Liver (tissue), 9 donors: Measurements from ENCODE around the gene TP53I11. TPM values are rescaled to one million over a fixed set of nuclear protein-coding genes. Genes with fewer than 3 reads are reported as not detected.

Experiments
- DNase-seq: peaks from one replicate; pipeline ENCODE4 v3.0.0-alpha.2; 2017; ENCODE audit warnings: low spot score
- H3K27ac ChIP-seq, 2 donors: one replicate each; pipeline ENCODE4 v1.7.0; 2013; ENCODE audit warnings: inconsistent platforms in 2 of 2, low read length in 2 of 2, control low read depth in 1 of 2, low read depth in 1 of 2, mild to moderate bottlenecking in 1 of 2
- H3K27me3 ChIP-seq, 4 donors: one replicate each; pipeline versions ENCODE4 v1.6.1 to v1.7.0; 2013; ENCODE audit warnings: low read length in 3 of 4, inconsistent platforms in 1 of 4, mild to moderate bottlenecking in 1 of 4, moderate library complexity in 1 of 4; ENCODE audit not compliant: control insufficient read depth in 4 of 4, insufficient read depth in 4 of 4
- H3K36me3 ChIP-seq, 4 donors: one replicate each; pipeline versions ENCODE4 v1.6.1 to v1.7.0; 2013; ENCODE audit warnings: low read length in 3 of 4, mild to moderate bottlenecking in 3 of 4, low read depth in 1 of 4, moderate library complexity in 1 of 4; ENCODE audit not compliant: control insufficient read depth in 4 of 4, insufficient read depth in 3 of 4
- H3K4me1 ChIP-seq, 4 donors: one replicate each; pipeline versions ENCODE4 v1.6.1 to v1.7.0; 2013; ENCODE audit warnings: low read length in 3 of 4, mild to moderate bottlenecking in 3 of 4, moderate library complexity in 1 of 4; ENCODE audit not compliant: control insufficient read depth in 4 of 4, insufficient read depth in 4 of 4
- H3K4me3 ChIP-seq, 3 donors: one replicate each; pipeline versions ENCODE4 v1.6.1 to v1.7.0; 2013; ENCODE audit warnings: low read length in 3 of 3, control low read depth in 1 of 3, low read depth in 1 of 3, mild to moderate bottlenecking in 1 of 3
- H3K9ac ChIP-seq, 2 donors: one replicate each; pipeline ENCODE4 v1.7.0; 2013; ENCODE audit warnings: low read length in 2 of 2, mild to moderate bottlenecking in 2 of 2, moderate library complexity in 2 of 2, control low read depth in 1 of 2, low read depth in 1 of 2
- H3K9me3 ChIP-seq, 4 donors: one replicate each; pipeline versions ENCODE4 v1.6.1 to v1.7.0; 2013; ENCODE audit warnings: low read length in 3 of 4; ENCODE audit not compliant: control insufficient read depth in 4 of 4
- EGR1 ChIP-seq, 2 donors: IDR thresholded peaks; 2 replicates each; pipeline ENCODE4 v1.6.1; 2016 to 2018; ENCODE audit warnings: antibody characterized with exemption in 2 of 2, low read depth in 2 of 2
- FOXA1 ChIP-seq: IDR thresholded peaks from 2 replicates; pipeline ENCODE4 v1.6.1; 2016; ENCODE audit warnings: antibody characterized with exemption
- FOXA2 ChIP-seq: IDR thresholded peaks from 2 replicates; pipeline ENCODE4 v1.6.1; 2016; ENCODE audit warnings: antibody characterized with exemption
- GABPA ChIP-seq, 2 donors: IDR thresholded peaks in 1 of 2; conservative IDR thresholded peaks in 1 of 2; 2 replicates each; pipeline ENCODE4 v1.6.1; 2016; ENCODE audit warnings: antibody characterized with exemption in 2 of 2, mild to moderate bottlenecking in 1 of 2, moderate library complexity in 1 of 2
- HNF4A ChIP-seq, 2 donors: conservative IDR thresholded peaks; 2 replicates each; pipeline ENCODE4 v1.6.1; 2016; ENCODE audit warnings: antibody characterized with exemption in 2 of 2, mild to moderate bottlenecking in 2 of 2
- HNF4G ChIP-seq: IDR thresholded peaks from 2 replicates; pipeline ENCODE4 v1.6.1; 2016; ENCODE audit warnings: antibody characterized with exemption
- JUND ChIP-seq, 2 donors: IDR thresholded peaks; 2 replicates each; pipeline ENCODE4 v1.6.1; 2016; ENCODE audit warnings: antibody characterized with exemption in 2 of 2
- NR2F2 ChIP-seq: IDR thresholded peaks from 2 replicates; pipeline ENCODE4 v1.6.1; 2016; ENCODE audit warnings: antibody characterized with exemption
- RAD21 ChIP-seq, 2 donors: IDR thresholded peaks; 2 replicates each; pipeline ENCODE4 v1.6.1; 2016; ENCODE audit warnings: antibody characterized with exemption in 2 of 2, mild to moderate bottlenecking in 2 of 2
- RXRA ChIP-seq, 2 donors: IDR thresholded peaks; 2 replicates each; pipeline ENCODE4 v1.6.1; 2017 to 2018; ENCODE audit warnings: antibody characterized with exemption in 2 of 2, mild to moderate bottlenecking in 1 of 2
- SP1 ChIP-seq: IDR thresholded peaks from 2 replicates; pipeline ENCODE4 v1.6.1; 2018; ENCODE audit warnings: antibody characterized with exemption, mild to moderate bottlenecking
- TAF1 ChIP-seq: conservative IDR thresholded peaks from 2 replicates; pipeline ENCODE4 v1.6.1; 2016; ENCODE audit warnings: antibody characterized with exemption, mild to moderate bottlenecking
- YY1 ChIP-seq: IDR thresholded peaks from 2 replicates; pipeline ENCODE4 v1.6.1; 2016; ENCODE audit warnings: antibody characterized with exemption, mild to moderate bottlenecking
- WGBS: extraction: QIAGEN DNeasy Blood & Tissue Kit; methylation state at CpG from one replicate; pipeline ENCODE4 v1.1.7; 2013; 5-methylcytosine and 5-hydroxymethylcytosine counted together
- polyA plus RNA-seq, 2 donors: library from polyadenylated mRNA; stranded (reverse) in 1 of 2; unstranded in 1 of 2; fragments of 200-250 nt in 1 of 2; fragments of >200 nt in 1 of 2; fragmentation: Nextera tagmentation in 1 of 2; extraction: Ambion mirVana in 1 of 2; gene quantifications; one replicate each; pipeline versions ENCODE4 v1.2.1 to v1.2.3, GENCODE V29; 2013 to 2015
- total RNA-seq, 2 donors: library from RNA; depleted of rRNA; stranded (reverse); fragments of >200 nt; gene quantifications; one replicate each; pipeline ENCODE4 v1.2.3, GENCODE V29; 2014
- TF ChIP-seq, protein P1 (sequence below): IDR thresholded peaks from 2 replicates; pipeline ENCODE4 v1.6.1; 2016; ENCODE audit warnings: antibody characterized with exemption, mild to moderate bottlenecking
- TF ChIP-seq, protein P2 (sequence below): fragments of 150-350 bp; IDR thresholded peaks from 2 replicates; pipeline ENCODE4 v1.5.1; 2017; ENCODE audit warnings: improper control_type of control experiment, low read depth, low read length; ENCODE audit not compliant: missing input control
- TF ChIP-seq, protein P3 (sequence below): IDR thresholded peaks from 2 replicates; pipeline ENCODE4 v1.6.1; 2016; ENCODE audit warnings: antibody characterized with exemption
- TF ChIP-seq, protein P4 (sequence below): IDR thresholded peaks from 2 replicates; pipeline ENCODE4 v1.6.1; 2016; ENCODE audit warnings: antibody characterized with exemption
- TF ChIP-seq, protein P5 (sequence below): IDR thresholded peaks from 2 replicates; pipeline ENCODE4 v1.6.1; 2016; ENCODE audit warnings: antibody characterized with exemption
- donor health status: healthy.
- donor health status: healthy.
- donor health status: healthy.
- donor health status: healthy.
- donor health status: healthy.

Gene TP53I11
- total and polyA plus RNA-seq, 4 donors: 3.6 to 16.0 (median 8.3) TPM

DNA sequence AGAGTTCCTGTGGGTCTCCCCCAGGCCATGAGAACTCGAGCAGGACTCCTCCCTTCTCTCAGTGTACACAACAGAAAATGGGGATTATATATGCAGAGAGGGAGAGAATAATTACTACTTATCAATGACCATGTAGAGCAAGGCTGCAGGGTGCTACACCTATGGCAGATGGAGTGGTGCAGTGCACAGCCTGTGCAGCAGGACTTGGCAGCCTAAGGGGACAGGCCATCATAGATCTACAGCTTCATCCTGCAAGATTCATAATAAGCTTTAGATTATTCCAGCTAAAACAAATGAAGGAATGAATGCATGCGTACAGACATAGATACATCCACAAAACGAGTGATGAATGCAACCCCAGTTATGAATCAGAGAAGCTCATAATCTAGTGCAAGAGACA, 8.4 kb upstream of the TP53I11 start:
- Histone ChIP-seq H3K4me1 (peaks cover 2 to 16% (median 8%) of the 10 kb centered on the region in 4 donors), H3K4me3 (no peak overlapping the region), H3K27me3 (no peaks in the 10 kb centered on the region), H3K27ac (no peak overlapping the region), H3K36me3 (no peaks in the 10 kb centered on the region), H3K9ac (no peak overlapping the region), H3K9me3 (no peaks in the 10 kb centered on the region)
- no peak for DNase-seq
- WGBS: 86% methylated on average over 3 of the region's 3 CpGs
- no peak for TF ChIP-seq RAD21 (IDR thresholded peaks at IDR 0.05)
- TF ChIP-seq, protein P1, sequence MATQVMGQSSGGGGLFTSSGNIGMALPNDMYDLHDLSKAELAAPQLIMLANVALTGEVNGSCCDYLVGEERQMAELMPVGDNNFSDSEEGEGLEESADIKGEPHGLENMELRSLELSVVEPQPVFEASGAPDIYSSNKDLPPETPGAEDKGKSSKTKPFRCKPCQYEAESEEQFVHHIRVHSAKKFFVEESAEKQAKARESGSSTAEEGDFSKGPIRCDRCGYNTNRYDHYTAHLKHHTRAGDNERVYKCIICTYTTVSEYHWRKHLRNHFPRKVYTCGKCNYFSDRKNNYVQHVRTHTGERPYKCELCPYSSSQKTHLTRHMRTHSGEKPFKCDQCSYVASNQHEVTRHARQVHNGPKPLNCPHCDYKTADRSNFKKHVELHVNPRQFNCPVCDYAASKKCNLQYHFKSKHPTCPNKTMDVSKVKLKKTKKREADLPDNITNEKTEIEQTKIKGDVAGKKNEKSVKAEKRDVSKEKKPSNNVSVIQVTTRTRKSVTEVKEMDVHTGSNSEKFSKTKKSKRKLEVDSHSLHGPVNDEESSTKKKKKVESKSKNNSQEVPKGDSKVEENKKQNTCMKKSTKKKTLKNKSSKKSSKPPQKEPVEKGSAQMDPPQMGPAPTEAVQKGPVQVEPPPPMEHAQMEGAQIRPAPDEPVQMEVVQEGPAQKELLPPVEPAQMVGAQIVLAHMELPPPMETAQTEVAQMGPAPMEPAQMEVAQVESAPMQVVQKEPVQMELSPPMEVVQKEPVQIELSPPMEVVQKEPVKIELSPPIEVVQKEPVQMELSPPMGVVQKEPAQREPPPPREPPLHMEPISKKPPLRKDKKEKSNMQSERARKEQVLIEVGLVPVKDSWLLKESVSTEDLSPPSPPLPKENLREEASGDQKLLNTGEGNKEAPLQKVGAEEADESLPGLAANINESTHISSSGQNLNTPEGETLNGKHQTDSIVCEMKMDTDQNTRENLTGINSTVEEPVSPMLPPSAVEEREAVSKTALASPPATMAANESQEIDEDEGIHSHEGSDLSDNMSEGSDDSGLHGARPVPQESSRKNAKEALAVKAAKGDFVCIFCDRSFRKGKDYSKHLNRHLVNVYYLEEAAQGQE: no peak
- no peak for TF ChIP-seq HNF4G
- no peak for TF ChIP-seq YY1
- no peak for TF ChIP-seq EGR1 (IDR thresholded peaks at IDR 0.05; ENCODE audit: low read depth in 2 of 2)
- TF ChIP-seq FOXA1: no peak
- TF ChIP-seq, protein P2, sequence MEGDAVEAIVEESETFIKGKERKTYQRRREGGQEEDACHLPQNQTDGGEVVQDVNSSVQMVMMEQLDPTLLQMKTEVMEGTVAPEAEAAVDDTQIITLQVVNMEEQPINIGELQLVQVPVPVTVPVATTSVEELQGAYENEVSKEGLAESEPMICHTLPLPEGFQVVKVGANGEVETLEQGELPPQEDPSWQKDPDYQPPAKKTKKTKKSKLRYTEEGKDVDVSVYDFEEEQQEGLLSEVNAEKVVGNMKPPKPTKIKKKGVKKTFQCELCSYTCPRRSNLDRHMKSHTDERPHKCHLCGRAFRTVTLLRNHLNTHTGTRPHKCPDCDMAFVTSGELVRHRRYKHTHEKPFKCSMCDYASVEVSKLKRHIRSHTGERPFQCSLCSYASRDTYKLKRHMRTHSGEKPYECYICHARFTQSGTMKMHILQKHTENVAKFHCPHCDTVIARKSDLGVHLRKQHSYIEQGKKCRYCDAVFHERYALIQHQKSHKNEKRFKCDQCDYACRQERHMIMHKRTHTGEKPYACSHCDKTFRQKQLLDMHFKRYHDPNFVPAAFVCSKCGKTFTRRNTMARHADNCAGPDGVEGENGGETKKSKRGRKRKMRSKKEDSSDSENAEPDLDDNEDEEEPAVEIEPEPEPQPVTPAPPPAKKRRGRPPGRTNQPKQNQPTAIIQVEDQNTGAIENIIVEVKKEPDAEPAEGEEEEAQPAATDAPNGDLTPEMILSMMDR: no peak
- TF ChIP-seq, protein P3, sequence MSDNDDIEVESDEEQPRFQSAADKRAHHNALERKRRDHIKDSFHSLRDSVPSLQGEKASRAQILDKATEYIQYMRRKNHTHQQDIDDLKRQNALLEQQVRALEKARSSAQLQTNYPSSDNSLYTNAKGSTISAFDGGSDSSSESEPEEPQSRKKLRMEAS: no peak
- no peak for TF ChIP-seq SP1
- no peak for TF ChIP-seq HNF4A (conservative IDR thresholded peaks at IDR 0.05)
- TF ChIP-seq, protein P4, sequence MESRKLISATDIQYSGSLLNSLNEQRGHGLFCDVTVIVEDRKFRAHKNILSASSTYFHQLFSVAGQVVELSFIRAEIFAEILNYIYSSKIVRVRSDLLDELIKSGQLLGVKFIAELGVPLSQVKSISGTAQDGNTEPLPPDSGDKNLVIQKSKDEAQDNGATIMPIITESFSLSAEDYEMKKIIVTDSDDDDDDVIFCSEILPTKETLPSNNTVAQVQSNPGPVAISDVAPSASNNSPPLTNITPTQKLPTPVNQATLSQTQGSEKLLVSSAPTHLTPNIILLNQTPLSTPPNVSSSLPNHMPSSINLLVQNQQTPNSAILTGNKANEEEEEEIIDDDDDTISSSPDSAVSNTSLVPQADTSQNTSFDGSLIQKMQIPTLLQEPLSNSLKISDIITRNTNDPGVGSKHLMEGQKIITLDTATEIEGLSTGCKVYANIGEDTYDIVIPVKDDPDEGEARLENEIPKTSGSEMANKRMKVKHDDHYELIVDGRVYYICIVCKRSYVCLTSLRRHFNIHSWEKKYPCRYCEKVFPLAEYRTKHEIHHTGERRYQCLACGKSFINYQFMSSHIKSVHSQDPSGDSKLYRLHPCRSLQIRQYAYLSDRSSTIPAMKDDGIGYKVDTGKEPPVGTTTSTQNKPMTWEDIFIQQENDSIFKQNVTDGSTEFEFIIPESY: no peak
- TF ChIP-seq TAF1: no peak
- no peak for TF ChIP-seq JUND (IDR thresholded peaks at IDR 0.05)
- no peak for TF ChIP-seq GABPA (IDR thresholded peaks at IDR 0.05 in 1 of 2, conservative IDR thresholded peaks at IDR 0.05 in 1 of 2)
- TF ChIP-seq, protein P5, sequence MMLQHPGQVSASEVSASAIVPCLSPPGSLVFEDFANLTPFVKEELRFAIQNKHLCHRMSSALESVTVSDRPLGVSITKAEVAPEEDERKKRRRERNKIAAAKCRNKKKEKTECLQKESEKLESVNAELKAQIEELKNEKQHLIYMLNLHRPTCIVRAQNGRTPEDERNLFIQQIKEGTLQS: no peak
- TF ChIP-seq NR2F2: no peak
- no peak for TF ChIP-seq FOXA2
- no peak for TF ChIP-seq RXRA (IDR thresholded peaks at IDR 0.05)
